ENCODE results near the gene OR2Z1. TPM values are rescaled to one million over a fixed set of nuclear protein-coding genes. Genes with fewer than 3 reads are reported as not detected.

The OR2Z1 gene
- total and polyA plus RNA-seq, 12 donors: not detected

DNA sequence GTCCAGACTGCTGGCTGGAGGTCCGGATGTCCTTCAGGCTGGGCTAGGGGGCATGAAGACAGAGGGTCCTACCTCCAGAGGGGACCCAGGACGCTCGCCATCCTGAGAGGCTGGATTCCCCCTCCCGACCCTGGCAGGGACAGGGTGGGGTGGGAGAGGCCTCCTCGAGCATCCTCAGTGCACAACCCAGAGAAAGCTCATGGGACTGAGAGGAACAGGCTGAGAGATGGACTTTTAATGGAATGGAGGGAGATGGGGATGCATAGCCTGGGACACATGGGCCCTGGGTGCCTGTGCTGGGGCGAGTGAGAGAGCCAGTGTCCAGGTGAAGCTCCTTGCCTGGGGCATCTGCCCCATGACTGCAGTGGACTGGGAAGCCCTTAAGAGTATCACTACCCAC is 25.9 kb upstream of the OR2Z1 start:
- intact Hi-C loops (cut with DNase I): loop anchor here in 1 of 2 donors (5.0 kb wide), 1 partner anchor 38 kb away; no protein-coding TSS in a partner anchor
- H3K27me3 ChIP-seq: peaks cover 3% of the 10 kb centered on the region
- TF ChIP-seq POLR2A (IDR thresholded peaks at IDR 0.05) (no peak), CTCF (IDR thresholded peaks at IDR 0.05) (no peak)

DNA sequence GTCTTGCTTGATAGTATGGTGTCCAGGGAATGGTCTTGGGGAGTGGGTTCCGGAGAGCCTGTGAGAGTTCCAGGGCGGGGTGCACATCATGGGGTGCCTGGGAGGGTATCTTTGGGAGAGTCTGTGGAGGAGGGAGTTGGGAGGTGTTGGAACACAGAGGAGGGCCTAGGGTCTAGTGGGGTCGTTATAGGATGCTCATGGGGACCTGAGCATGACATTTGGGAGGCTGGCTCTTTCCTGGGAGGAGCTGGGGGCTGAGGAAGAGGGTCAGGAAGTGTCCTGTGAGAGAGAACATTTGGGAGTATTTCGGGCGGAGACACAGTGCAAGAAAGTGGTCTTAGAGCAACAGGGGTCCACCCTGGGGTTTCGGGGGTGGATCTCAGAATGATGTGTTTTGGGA is 25.5 kb upstream of the OR2Z1 start:
- Histone ChIP-seq H3K27ac (no peak overlapping the region), H3K27me3 (peaks cover 3% of the 10 kb centered on the region), H3K4me3 (no peak overlapping the region), H3K9me3 (replicated peaks in 1 of 3) (no peaks in the 10 kb centered on the region), H3K4me1 (replicated peaks in 1 of 2) (no peaks in the 10 kb centered on the region), H3K36me3 (replicated peaks in 1 of 2) (no peaks in the 10 kb centered on the region)
- DNase-seq: no peak
- TF ChIP-seq POLR2A (IDR thresholded peaks at IDR 0.05) (no peak), CTCF (IDR thresholded peaks at IDR 0.05) (no peak)
- intact Hi-C loops (cut with DNase I): loop anchor here in 1 of 2 donors (5.0 kb wide), 1 partner anchor 39 kb away; no protein-coding TSS in a partner anchor
- 66 to 70% (median 69%) methylated on average over 6 of the region's 6 CpGs for WGBS, 4 donors

More for the DNA sequence above, 25.9 kb upstream of the OR2Z1 start:
- 47 to 57% (median 50%) methylated on average over 6 of the region's 6 CpGs for WGBS, 4 donors
- Histone ChIP-seq H3K4me1 (replicated peaks in 1 of 2) (no peaks in the 10 kb centered on the region), H3K4me3 (no peak overlapping the region), H3K36me3 (replicated peaks in 1 of 2) (no peaks in the 10 kb centered on the region), H3K27ac (no peak overlapping the region), H3K9me3 (replicated peaks in 1 of 3) (no peaks in the 10 kb centered on the region)
- DNase-seq: no peak

- intact Hi-C loops (cut with DNase I): loop anchor here in 1 of 2 donors (5.0 kb wide), 1 partner anchor 40 kb away; no protein-coding TSS in a partner anchor
Observed at GRCh38 chr19:8696993-8697392, 24.4 kb upstream of the OR2Z1 start.

More at GRCh38 chr19:8696993-8697392, 24.4 kb upstream of the OR2Z1 start:
- Histone ChIP-seq H3K9me3 (replicated peaks in 1 of 3) (no peaks in the 10 kb centered on the region), H3K4me1 (replicated peaks in 1 of 2) (no peaks in the 10 kb centered on the region), H3K4me3 (no peak overlapping the region), H3K36me3 (replicated peaks in 1 of 2) (no peaks in the 10 kb centered on the region), H3K27me3 (peaks cover 3% of the 10 kb centered on the region), H3K27ac (no peak overlapping the region)
- TF ChIP-seq CTCF (IDR thresholded peaks at IDR 0.05): no peak
- TF ChIP-seq POLR2A (IDR thresholded peaks at IDR 0.05): no peak
- DNase-seq: no peak
- WGBS, 4 donors: 43 to 57% (median 48%) methylated on average over 1 of the region's 1 CpG
